OCI-LY1 (cell line): ENCODE data around the gene TRAPPC3.

Experiments used
- H2AFZ ChIP-seq: fragments of 200-600 bp; sonication (generic), shearing (Covaris generic); 2 replicates; pipeline ENCODE4 v1.6.0; 2014; ENCODE audit warnings: antibody characterized with exemption, mild to moderate bottlenecking, low read length
- H3F3A ChIP-seq: fragments of 200-600 bp; sonication (generic), shearing (Covaris generic); 2 replicates; pipeline ENCODE4 v1.6.0; 2014; ENCODE audit warnings: mild to moderate bottlenecking, antibody characterized with exemption, low read length, moderate library complexity; ENCODE audit not compliant: insufficient read depth
- H3K27ac ChIP-seq: fragments of 200-600 bp; sonication (generic); 2 replicates; pipeline ENCODE4 v1.5.1; 2014; ENCODE audit warnings: low read length, mixed run types, mild to moderate bottlenecking, low read depth; ENCODE audit not compliant: poor library complexity, severe bottlenecking
- H3K27me3 ChIP-seq: fragments of 200-600 bp; sonication (generic); 2 replicates; pipeline ENCODE4 v1.6.0; 2014; ENCODE audit warnings: antibody characterized with exemption, mild to moderate bottlenecking, low read length, moderate library complexity; ENCODE audit not compliant: insufficient read depth
- H3K36me3 ChIP-seq: fragments of 200-600 bp; sonication (generic); 2 replicates; pipeline ENCODE4 v1.6.1; 2014; ENCODE audit warnings: mild to moderate bottlenecking, antibody characterized with exemption, low read length, moderate library complexity, mixed read lengths; ENCODE audit not compliant: insufficient read depth
- H3K4me1 ChIP-seq: fragments of 200-600 bp; sonication (generic); 2 replicates; pipeline ENCODE4 v1.5.1; 2014; ENCODE audit warnings: mild to moderate bottlenecking, low read length, moderate library complexity; ENCODE audit not compliant: insufficient read depth, severe bottlenecking
- H3K4me2 ChIP-seq: fragments of 200-600 bp; sonication (generic), shearing (Covaris generic); 2 replicates; pipeline ENCODE4 v1.6.1; 2014; ENCODE audit warnings: low read length
- H3K4me3 ChIP-seq: fragments of 200-600 bp; sonication (generic); 2 replicates; pipeline ENCODE4 v1.5.1; 2014; ENCODE audit warnings: low read length, low read depth, mild to moderate bottlenecking, mixed read lengths; ENCODE audit not compliant: poor library complexity, severe bottlenecking
- H3K79me2 ChIP-seq: fragments of 200-600 bp; shearing (Covaris generic); 2 replicates; pipeline ENCODE4 v1.6.1; 2016; ENCODE audit warnings: mixed run types, low read length, mixed read lengths; ENCODE audit not compliant: insufficient read depth
- H3K9ac ChIP-seq: fragments of 200-600 bp; sonication (generic), shearing (Covaris generic); 2 replicates; pipeline ENCODE4 v1.6.1; 2014; ENCODE audit warnings: mild to moderate bottlenecking, low read length, mixed read lengths
- H3K9me2 ChIP-seq: fragments of 200-600 bp; sonication (generic), shearing (Covaris generic); 2 replicates; pipeline ENCODE4 v1.6.1; 2014; ENCODE audit warnings: low read depth, mild to moderate bottlenecking, low read length, mixed read lengths
- H3K9me3 ChIP-seq: fragments of 200-600 bp; shearing (Covaris generic); 2 replicates; pipeline ENCODE4 v1.6.1; 2014; ENCODE audit warnings: low read length, mixed read lengths
- H4K20me1 ChIP-seq: fragments of 200-600 bp; sonication (generic), shearing (Covaris generic); 2 replicates; pipeline ENCODE4 v1.6.0; 2016; ENCODE audit warnings: mild to moderate bottlenecking, low read length; ENCODE audit not compliant: insufficient read depth
- CTCF ChIP-seq: fragments of 200-600 bp; sonication (generic), shearing (Covaris generic); IDR thresholded peaks from 2 replicates; pipeline ENCODE4 v1.5.1; 2017; ENCODE audit warnings: mild to moderate bottlenecking, antibody characterized with exemption, low read length, moderate library complexity, mixed read lengths
- EZH2 ChIP-seq: fragments of 200-600 bp; sonication (generic), shearing (Covaris generic); IDR thresholded peaks from 2 replicates; pipeline ENCODE4 v1.8.0; 2017; ENCODE audit warnings: borderline replicate concordance, mixed run types, mild to moderate bottlenecking, antibody characterized with exemption, low read length, moderate library complexity, mixed read lengths

Gene TRAPPC3

GRCh38 chr1:36091698-36092097 lies 57.6 kb downstream of the TRAPPC3 start:
- H3K4me2 ChIP-seq = no peak overlapping the region
- no peaks in the 10 kb centered on the region for H3F3A ChIP-seq
- H2AFZ ChIP-seq = no peak overlapping the region
- H3K4me3 ChIP-seq = no peak overlapping the region
- no peak for TF ChIP-seq CTCF
- no peak for TF ChIP-seq EZH2
- no peaks in the 10 kb centered on the region for H3K27me3 ChIP-seq
- H3K9ac ChIP-seq = no peak overlapping the region
- no peaks in the 10 kb centered on the region for H4K20me1 ChIP-seq
- H3K9me2 ChIP-seq = no peaks in the 10 kb centered on the region
- no peak overlapping the region for H3K27ac ChIP-seq
- peaks cover 56% of the 10 kb centered on the region for H3K36me3 ChIP-seq
- peaks cover 18% of the 10 kb centered on the region for H3K4me1 ChIP-seq
- H3K79me2 ChIP-seq = no peaks in the 10 kb centered on the region
- H3K9me3 ChIP-seq = no peaks in the 10 kb centered on the region

GRCh38 chr1:36091141-36091540 lies 58.1 kb downstream of the TRAPPC3 start:
- Histone ChIP-seq H3F3A (no peaks in the 10 kb centered on the region), H4K20me1 (no peaks in the 10 kb centered on the region), H3K4me1 (peaks cover 18% of the 10 kb centered on the region), H3K9me2 (no peaks in the 10 kb centered on the region), H3K9ac (no peak overlapping the region), H2AFZ (no peak overlapping the region), H3K27ac (no peak overlapping the region), H3K4me3 (no peak overlapping the region), H3K36me3 (peaks cover 53% of the 10 kb centered on the region), H3K9me3 (no peaks in the 10 kb centered on the region), H3K4me2 (no peak overlapping the region), H3K27me3 (no peaks in the 10 kb centered on the region), H3K79me2 (no peaks in the 10 kb centered on the region)
- TF ChIP-seq CTCF = no peak
- TF ChIP-seq EZH2 = no peak

- H3K9me2 ChIP-seq = no peaks in the 10 kb centered on the region
- H3K4me3 ChIP-seq = peak overlapping the region; percentile 79
- H3K27me3 ChIP-seq = no peaks in the 10 kb centered on the region
- no peaks in the 10 kb centered on the region for H3F3A ChIP-seq
- TF ChIP-seq CTCF = no peak
- TF ChIP-seq EZH2 = no peak
- H3K79me2 ChIP-seq = no peaks in the 10 kb centered on the region
- peak overlapping the region; percentile 94 for H3K4me2 ChIP-seq
- H4K20me1 ChIP-seq = no peaks in the 10 kb centered on the region
- no peak overlapping the region for H2AFZ ChIP-seq
- no peak overlapping the region for H3K27ac ChIP-seq
- H3K4me1 ChIP-seq = peaks cover 18% of the 10 kb centered on the region
- peak overlapping the region; percentile 78 for H3K9ac ChIP-seq
- H3K9me3 ChIP-seq = no peaks in the 10 kb centered on the region
- peaks cover 38% of the 10 kb centered on the region for H3K36me3 ChIP-seq
Measured at GRCh38 chr1:36089393-36090121, 59.7 kb downstream of the TRAPPC3 start.
